A673 (cell line): ENCODE measurements around the gene OSBPL6. TPM values are rescaled to one million over a fixed set of nuclear protein-coding genes. Genes with fewer than 3 reads are reported as not detected.

Experiments
- BruUV-seq: library from RNA; stranded (reverse); fragments of 400-500 nt; replicated peaks from 2 replicates; lab custom pipeline; 2021; lab: Mats Ljungman, UMichigan
- CTCF ChIA-PET: fragments of 300-600 bp; sonication (Branson Sonifier 250); formaldehyde crosslinking; loops from one replicate; lab custom pipeline; 2022; ENCODE audit warnings: antibody characterized with exemption; lab: Charles Lee
- POLR2A ChIA-PET: fragments of 300-600 bp; sonication (Branson Sonifier 250); formaldehyde crosslinking; loops from one replicate; lab custom pipeline; 2022; ENCODE audit warnings: antibody characterized with exemption; ENCODE audit not compliant: low non-redundant PET; lab: Charles Lee
- DNase-seq: peaks from one replicate; pipeline ENCODE4 v3.0.0-alpha.2; 2015; ENCODE audit warnings: low spot score
- H3K27ac ChIP-seq: fragments of 200-600 bp; sonication (generic); 2 replicates; pipeline ENCODE4 v1.5.1; 2016; ENCODE audit warnings: mixed run types, low read depth, mild to moderate bottlenecking, mixed read lengths, antibody characterized with exemption, low read length; ENCODE audit not compliant: poor library complexity, severe bottlenecking
- H3K27me3 ChIP-seq: fragments of 200-600 bp; sonication (generic); replicated peaks from 2 replicates; pipeline ENCODE4 v1.6.1; 2017; ENCODE audit warnings: mixed run types, low read depth, mild to moderate bottlenecking, mixed read lengths, antibody characterized with exemption, low read length; ENCODE audit not compliant: insufficient read depth, poor library complexity
- H3K36me3 ChIP-seq: fragments of 200-600 bp; sonication (generic); 2 replicates; pipeline ENCODE4 v1.6.1; 2016; ENCODE audit warnings: mixed run types, mild to moderate bottlenecking, mixed read lengths, antibody characterized with exemption, low read length; ENCODE audit not compliant: insufficient read depth, poor library complexity, severe bottlenecking
- H3K4me1 ChIP-seq: fragments of 200-600 bp; sonication (generic); 2 replicates; pipeline ENCODE4 v1.6.1; 2017; ENCODE audit warnings: mixed run types, mild to moderate bottlenecking, mixed read lengths, antibody characterized with exemption, low read length; ENCODE audit not compliant: insufficient read depth, poor library complexity, severe bottlenecking
- H3K4me3 ChIP-seq: fragments of 200-600 bp; sonication (generic); 2 replicates; pipeline ENCODE4 v1.5.1; 2016; ENCODE audit warnings: low read depth, mixed run types, mild to moderate bottlenecking, mixed read lengths, low read length; ENCODE audit not compliant: poor library complexity, severe bottlenecking
- H3K9me3 ChIP-seq: fragments of 200-600 bp; sonication (generic); 2 replicates; pipeline ENCODE4 v1.6.1; 2016; ENCODE audit warnings: mixed run types, low read depth, mild to moderate bottlenecking, mixed read lengths, antibody characterized with exemption, low read length; ENCODE audit not compliant: poor library complexity, severe bottlenecking
- CTCF ChIP-seq: fragments of 300-800, 200-600 bp; sonication (generic); conservative IDR thresholded peaks from 2 replicates; pipeline ENCODE4 v1.5.1; 2017; ENCODE audit warnings: low read depth, mild to moderate bottlenecking, antibody characterized with exemption, low read length, moderate library complexity, mixed read lengths
- EZH2 ChIP-seq: fragments of 200-600 bp; sonication (generic); IDR thresholded peaks from 2 replicates; pipeline ENCODE4 v1.6.1; 2017; ENCODE audit warnings: borderline replicate concordance, low read depth, mild to moderate bottlenecking, mixed read lengths, antibody characterized with exemption, low read length; ENCODE audit not compliant: poor library complexity, severe bottlenecking
- intact Hi-C: fragments of 100-400 bp; cut with micrococcal nuclease; formaldehyde crosslinking; loops from one replicate; pipeline ENCODE4 v1.10.0; 2022; ENCODE audit not compliant: unreplicated experiment
- total RNA-seq: library from RNA; stranded (reverse); gene quantifications from 2 replicates; pipeline ENCODE4 v1.2.3, GENCODE V29; 2021

Gene OSBPL6
- total RNA-seq, 1 experiment from 2014 or later, result 19.3 TPM

DNA sequence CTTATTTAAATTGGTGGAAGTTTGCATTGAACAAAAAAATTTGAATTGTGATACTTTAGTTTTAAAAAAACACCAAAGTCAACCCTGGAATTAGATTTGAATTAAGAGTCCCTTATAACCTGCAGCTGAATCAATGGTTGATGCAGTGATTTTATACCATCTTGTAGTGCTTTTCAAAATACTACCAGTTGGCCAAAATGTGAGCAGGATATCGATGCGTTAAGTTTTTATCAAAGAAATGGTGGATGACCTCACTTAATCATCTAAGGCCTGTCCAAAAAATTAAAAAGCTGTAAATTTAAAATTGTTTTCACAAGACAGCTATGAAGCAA is 48.2 kb downstream of the OSBPL6 start:
- no peak overlapping the region for H3K27ac ChIP-seq
- TF ChIP-seq CTCF, result no peak
- no peak for TF ChIP-seq EZH2
- no peak overlapping the region for H3K4me3 ChIP-seq
- no peaks in the 10 kb centered on the region for H3K36me3 ChIP-seq
- H3K9me3 ChIP-seq, result no peaks in the 10 kb centered on the region
- no peak for DNase-seq
- no TSS peak for BruUV-seq
- peaks cover 13% of the 10 kb centered on the region for H3K4me1 ChIP-seq
- ChIA-PET CTCF (no interaction called here), POLR2A (no interaction called here)
- intact Hi-C loops, result no loop called here
- no peaks in the 10 kb centered on the region for H3K27me3 ChIP-seq

- no TSS peak for BruUV-seq
- Histone ChIP-seq H3K27ac (no peak overlapping the region), H3K9me3 (no peaks in the 10 kb centered on the region), H3K27me3 (no peaks in the 10 kb centered on the region), H3K4me3 (no peak overlapping the region), H3K4me1 (peaks cover 13% of the 10 kb centered on the region), H3K36me3 (no peaks in the 10 kb centered on the region)
- DNase-seq, result no peak
- intact Hi-C loops, result no loop called here
- ChIA-PET POLR2A (no interaction called here), CTCF (no interaction called here)
- TF ChIP-seq CTCF, result no peak
- no peak for TF ChIP-seq EZH2
These were observed 49.6 kb downstream of the OSBPL6 start for GRCh38 chr2:178243961-178244360.

DNA sequence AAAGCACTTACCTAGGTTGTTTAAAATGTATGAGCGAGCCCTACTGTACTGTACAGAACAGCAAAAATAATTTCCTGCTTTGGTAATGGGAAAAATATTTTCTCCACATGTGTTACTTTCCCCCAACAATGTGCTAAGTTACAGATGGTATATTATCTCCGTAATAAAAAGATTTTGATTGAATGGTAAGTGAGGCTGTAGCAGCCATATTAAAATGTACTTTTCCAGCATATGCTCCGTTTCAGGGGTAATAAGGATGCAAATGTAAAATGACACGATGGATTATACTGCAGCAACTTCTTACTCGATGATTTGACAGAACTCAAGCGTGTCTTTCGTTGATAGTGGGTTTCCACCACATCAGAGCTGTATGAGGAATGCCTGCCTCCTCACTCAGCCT is 50.5 kb downstream of the OSBPL6 start:
- intact Hi-C loops, result no loop called here
- BruUV-seq, result no TSS peak
- no peak for DNase-seq
- H3K36me3 ChIP-seq, result no peaks in the 10 kb centered on the region
- no peak overlapping the region for H3K27ac ChIP-seq
- H3K4me1 ChIP-seq, result peaks cover 13% of the 10 kb centered on the region
- POLR2A ChIA-PET, result no interaction called here
- CTCF ChIA-PET, result no interaction called here
- H3K9me3 ChIP-seq, result no peaks in the 10 kb centered on the region
- H3K4me3 ChIP-seq, result no peak overlapping the region
- H3K27me3 ChIP-seq, result no peaks in the 10 kb centered on the region
- TF ChIP-seq CTCF (no peak), EZH2 (no peak)
